T1000 (cell line): Measurements from ENCODE around the gene FLNC.

Source experiments
- DNase-seq: peaks from one replicate; lab custom pipeline; 2025; ENCODE audit warnings: mixed read lengths; lab: John Stamatoyannopoulos, UW

FLNC gene

GRCh38 chr7:128804484-128804883, 25.7 kb upstream of the FLNC start:
- no peak for DNase-seq

GRCh38 chr7:128805225-128805624, 25.0 kb upstream of the FLNC start:
- no peak for DNase-seq

DNA sequence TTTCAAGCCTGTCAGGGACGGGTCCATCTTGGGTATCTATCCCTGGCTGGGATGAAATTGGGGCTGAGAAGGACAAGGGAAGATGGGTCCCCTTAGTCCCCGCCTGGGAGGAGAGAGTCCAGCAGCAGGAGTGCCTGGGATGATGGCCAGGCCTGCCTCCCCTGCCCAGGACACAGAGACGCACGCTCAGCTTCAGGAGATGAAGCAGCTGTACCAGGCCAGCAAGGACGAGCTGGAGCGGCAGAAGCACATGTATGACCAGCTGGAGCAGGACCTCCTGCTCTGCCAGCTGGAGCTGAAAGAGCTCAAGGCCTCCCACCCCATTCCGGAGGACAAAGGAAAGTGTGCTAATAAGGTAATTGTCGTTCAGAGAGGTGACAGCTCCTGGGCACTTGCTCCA, 23.0 kb upstream of the FLNC start:
- DNase-seq = no peak

- no peak for DNase-seq
Observed at GRCh38 chr7:128809363-128809762, 20.8 kb upstream of the FLNC start.

DNA sequence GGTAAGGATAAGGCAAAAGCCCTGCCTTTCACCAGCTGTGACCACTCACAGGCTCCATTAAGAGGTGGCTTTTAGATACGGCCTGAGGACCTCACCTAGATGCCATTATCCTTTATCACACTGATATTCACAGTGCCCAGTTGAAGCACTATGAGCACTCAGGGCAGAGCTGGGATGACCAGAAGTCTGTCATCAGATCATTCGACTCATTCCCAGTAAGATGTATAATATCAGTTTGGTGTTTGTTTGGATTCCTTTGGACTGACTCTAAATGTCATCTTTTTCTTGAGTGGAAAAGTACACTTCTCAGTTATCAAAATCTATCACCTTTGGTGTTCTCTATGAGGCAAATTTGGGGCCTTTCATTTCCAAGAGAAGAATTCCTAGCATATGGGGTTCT, 19.7 kb upstream of the FLNC start:
- no peak for DNase-seq

DNA sequence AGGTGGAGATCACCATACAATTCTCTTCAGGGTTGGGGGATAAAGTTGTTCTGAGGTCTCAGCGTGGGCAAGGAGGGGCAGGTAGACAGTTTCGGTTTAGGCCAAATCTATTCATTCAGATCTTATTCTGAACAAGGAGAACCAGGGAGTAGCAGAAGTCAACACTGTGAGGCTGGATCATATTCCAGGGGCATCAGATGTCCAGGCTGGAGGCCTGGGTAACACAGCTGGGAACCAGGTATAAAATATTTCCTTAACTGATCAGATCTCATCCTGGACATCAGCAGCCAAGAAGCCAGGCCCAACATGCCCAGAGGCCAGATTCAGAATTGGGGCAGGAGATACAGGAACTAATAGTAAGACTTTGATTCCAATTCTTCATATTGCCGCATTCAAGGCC, 19.2 kb upstream of the FLNC start:
- DNase-seq = no peak

- DNase-seq = no peak
Observed at GRCh38 chr7:128811631-128812430, 18.4 kb upstream of the FLNC start.

DNA sequence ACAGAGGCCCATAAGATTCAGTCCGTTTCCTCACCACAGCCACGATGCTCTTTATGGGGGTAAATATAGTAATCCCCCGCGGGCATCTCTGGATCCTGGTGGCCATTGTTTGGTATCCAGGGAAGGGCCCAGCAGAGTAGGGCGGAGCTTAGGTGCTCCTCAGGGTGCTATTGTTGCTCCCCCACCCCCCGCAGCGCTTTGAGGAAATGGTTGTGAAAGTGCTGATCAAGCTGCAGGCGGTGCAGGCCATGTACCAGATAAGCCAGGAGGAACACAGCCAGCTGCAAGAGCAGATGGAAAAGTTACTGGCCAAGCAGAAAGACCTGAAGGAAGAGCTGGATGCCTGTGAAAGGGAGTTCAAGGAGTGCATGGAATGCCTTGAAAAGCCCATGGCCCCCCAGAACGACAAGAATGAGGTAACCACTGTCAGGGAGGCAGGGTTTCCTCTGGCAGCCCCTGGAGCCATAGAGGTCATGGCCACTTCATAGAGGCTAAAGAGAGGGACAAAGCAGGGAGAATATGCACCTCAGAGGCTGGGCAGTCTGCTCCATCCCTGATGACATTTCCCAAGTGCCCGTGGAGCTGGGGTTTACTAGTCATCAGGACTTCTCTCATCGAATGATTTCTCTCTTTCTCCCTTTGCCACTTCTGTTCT, 17.6 kb upstream of the FLNC start:
- DNase-seq = no peak

GRCh38 chr7:128814499-128814898, 15.7 kb upstream of the FLNC start:
- DNase-seq = no peak

- no peak for DNase-seq
Observed at GRCh38 chr7:128815289-128815942, 14.8 kb upstream of the FLNC start.

- DNase-seq = no peak
Observed at GRCh38 chr7:128818694-128819093, 11.5 kb upstream of the FLNC start.

DNA sequence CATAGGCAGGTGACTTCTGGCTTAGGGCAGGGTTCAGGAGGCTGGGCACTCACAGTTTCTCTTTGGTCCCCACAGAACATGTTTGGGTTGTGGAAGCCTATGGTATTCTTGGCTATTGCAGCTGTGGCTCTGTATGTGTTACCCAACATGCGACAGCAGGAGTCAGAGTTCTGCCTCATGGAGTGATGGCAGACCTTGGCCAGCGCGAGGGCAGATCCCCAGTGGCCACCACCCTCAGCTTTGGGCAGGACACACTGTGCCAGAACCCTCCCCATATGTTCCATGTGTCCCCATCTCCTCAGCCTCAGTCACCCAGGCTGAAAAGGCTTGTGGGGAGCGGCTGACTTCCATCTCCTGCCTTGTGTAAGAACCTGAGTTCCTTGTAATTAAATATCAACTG, 8.5 kb upstream of the FLNC start:
- no peak for DNase-seq

DNA sequence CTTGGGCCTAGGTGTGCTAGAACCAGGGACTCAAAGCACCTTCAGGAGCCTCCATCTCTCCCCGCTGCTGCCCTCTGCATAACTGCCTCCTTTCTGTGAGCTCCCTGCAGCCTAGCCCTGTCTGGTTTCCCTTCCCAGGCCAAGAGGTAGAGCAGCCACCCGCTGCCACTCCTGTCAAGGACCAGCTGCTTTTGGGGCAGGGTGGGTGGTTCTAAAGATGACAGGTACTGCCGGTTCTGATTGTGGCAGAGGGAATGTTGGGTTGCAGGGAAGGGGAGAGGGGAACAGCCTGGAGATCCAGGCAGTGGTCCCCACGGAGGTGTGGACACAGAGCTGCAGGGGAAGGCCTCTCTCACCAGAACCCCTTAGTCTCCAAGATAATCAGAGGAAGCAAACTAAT, 3.7 kb upstream of the FLNC start:
- no peak for DNase-seq

DNA sequence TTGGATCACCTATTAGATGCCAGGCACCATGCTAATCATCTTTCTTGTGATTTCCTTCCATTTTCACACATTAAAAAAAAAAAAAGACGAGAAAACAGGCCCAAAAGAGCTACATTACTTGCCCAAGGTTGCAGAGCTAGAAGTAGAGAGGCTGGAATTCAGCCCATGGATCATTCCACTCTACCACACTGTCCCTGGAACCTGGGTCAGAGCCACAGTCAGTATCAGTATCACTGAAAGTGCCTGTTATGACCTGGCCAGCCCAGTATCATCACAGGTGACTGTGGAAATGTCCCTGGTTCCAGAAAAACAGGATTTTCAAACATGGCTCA, 3.3 kb upstream of the FLNC start:
- DNase-seq = no peak

DNA sequence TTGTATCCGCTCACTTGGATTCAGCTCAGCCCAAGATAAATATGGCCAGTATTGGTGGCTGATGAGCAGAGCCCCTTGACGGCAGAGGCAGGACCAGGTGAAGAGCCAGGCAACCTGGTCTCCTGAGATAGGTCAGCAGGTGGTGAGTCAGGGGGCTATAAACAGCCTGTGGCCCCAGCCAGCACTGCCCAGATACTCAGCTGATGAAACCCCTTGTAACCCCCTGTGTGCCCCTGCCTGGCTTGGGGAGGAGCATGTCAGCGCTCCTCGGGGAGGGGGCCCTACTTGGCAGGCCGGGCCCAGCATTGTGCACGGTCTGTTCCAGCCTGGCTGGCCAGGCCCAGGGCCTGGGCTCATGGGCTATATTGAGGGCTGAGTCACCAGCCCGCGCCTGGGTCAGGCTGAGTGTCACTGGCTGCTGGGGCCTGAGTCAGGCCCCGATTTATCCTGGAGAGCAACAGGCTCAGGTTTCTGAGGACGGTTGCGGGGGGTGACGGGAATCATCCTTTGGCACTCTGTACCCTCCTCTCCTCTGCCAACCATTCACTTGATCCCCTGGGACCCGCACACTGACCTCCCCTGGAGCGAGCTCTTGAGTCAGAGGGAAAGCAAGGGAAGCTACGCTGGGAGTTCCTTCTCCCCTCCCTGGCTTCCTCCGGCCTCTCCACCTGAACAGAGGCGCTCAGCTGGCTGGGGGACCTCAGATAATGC, 2.8 kb upstream of the FLNC start:
- DNase-seq = peak; percentile 74

DNA sequence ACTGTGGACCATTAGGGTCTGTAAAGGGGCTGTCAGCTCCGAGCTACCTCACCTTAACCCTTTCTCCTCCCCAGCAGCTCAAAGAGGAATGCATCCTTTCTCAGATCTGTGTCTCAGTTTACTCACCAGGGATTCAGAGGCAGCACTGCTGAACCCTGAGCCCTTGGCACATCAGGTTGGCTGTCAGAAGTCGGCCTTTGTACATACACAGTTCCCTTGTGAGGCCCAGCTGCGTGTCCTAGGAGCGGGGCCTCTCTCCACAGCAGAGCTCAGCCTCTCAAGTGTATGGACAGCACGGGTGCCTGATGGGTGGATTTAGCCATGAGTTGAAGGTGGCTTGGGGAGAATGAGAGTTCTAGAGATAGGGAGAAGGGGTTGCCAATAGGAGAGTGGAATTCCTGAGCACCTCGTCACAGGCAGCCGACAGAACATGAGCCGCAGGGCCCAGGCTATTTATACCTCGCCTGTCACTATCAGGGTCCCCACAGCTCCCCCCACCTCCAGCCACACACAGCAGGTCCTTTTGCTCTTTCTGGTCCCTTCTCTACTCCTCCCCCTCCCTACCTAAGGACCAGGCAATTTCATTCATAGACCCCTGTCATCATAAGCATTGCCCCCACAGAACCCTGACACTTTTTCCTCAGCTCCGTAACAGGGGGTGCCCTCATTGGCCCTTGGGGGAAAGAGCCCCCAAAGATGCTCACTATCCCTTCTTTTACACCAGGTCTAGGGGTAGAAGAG, 2.1 kb upstream of the FLNC start:
- DNase-seq = no peak

GRCh38 chr7:128829391-128830166, 627 bp upstream of the FLNC start:
- peak; percentile 42 for DNase-seq

DNA sequence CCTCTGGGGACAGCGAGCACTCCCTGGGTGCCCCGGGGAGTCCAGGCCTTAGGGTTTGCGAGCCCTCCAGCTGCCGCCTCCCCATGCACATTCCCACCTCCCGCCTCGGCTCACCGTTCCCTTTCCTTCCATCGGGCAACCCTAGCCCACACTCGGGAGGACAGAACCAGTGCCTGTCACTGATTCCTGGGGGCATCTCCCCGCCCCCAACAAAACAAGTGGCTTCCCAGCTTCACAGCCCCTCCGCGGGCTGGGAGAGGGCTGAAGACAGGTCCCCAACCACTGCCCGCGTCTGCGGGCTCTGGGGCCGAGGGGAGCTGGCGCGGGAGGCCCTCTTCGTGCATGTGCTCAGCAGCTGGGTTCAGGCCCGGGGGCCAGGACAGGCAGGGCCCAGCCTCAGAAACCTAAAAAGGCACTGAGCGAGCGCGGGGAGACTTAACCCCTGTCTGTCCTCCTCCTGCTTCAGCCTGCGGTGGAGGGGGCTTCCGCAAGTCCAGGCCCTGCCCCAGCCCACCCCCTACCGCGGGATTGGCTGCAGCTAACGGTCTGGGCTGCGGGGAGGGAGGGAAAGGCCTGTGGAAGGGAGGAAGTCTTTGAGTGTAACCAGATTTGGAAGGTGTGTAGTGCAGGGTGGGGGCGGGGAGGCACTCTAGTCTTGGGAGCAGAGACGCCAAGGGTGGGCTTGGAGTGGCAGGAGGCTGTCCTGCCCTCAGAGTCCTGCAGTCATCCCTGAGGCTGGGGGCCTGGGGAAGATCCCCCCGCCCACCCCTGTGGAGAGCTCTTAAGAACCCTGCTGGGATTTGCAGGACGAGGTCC, 1.2 kb downstream of the FLNC start:
- no peak for DNase-seq

GRCh38 chr7:128831994-128832879, 2.0 kb downstream of the FLNC start:
- no peak for DNase-seq

GRCh38 chr7:128832880-128833147, 2.6 kb downstream of the FLNC start:
- no peak for DNase-seq
